ENCODE measurements around the gene RNASE7. TPM values are rescaled to one million over a fixed set of nuclear protein-coding genes. Genes with fewer than 3 reads are reported as not detected.

Gene RNASE7
- total RNA-seq, 1 experiment from 2014 or later: not detected

DNA sequence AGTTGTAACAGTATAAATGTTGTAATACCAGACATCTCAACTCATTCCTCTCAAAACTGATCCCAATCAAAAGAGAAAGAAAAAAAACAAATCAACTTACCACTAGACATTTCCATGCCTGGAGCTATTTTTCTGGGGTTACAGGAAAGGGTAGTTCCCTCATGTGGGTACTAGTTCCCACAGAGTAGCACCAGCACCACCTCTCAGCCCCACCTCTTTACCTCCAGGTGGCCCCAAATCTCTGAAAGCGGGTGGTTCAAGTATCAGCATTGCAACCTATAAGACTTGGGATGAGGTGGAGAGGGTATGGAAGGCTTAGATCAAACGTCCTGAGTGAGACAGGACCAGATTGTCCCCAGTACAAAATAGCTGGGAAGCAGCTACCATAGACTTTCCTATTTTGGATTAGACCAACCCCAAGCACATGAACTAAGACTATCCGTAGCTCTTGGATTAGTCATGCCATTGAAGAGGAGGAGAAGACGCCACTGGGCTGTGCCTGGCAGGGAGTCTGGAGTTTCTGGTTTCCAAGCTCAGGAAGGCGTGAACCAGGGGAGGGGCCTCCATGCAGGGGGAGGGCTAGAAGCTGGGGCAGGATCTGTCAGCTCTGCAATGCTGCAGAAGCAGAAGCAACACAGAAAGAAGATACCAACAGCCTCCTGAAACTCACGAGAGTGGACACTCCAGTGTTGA lies 43.3 kb upstream of the RNASE7 start, which contains the start of gene SLC39A2:
Gene SLC39A2 (plus strand): TSS at position 620 of the 693 bp plus-strand sequence. CDS start 154 bp downstream, outside the sequence.
- Histone ChIP-seq H3K4me2 (ENCODE audit: low read length) (no peak within 1 kb of the TSS), H3K36me3 (ENCODE audit: low read depth, low read length) (peaks cover 27% of the 10 kb centered on the region), H3F3A (ENCODE audit: low read length, unreplicated experiment) (no peaks in the 10 kb centered on the region), H3K9me3 (ENCODE audit: low read length) (no peaks in the 10 kb centered on the region), H3K9ac (ENCODE audit: low read length) (no peak within 1 kb of the TSS), H3K27ac (ENCODE audit: low read length) (no peak within 1 kb of the TSS), H3K27me3 (ENCODE audit: low read length) (no peaks in the 10 kb centered on the region), H3K4me3 (ENCODE audit: low read length) (no peak within 1 kb of the TSS), H3K4me1 (ENCODE audit: insufficient read depth, low read length) (no peaks in the 10 kb centered on the region; the same call in 1 of the 2 replicates), H2AFZ (ENCODE audit: low read length) (no peak within 1 kb of the TSS), H3K9me2 (replicated peaks; ENCODE audit: low read length) (no peaks in the 10 kb centered on the region), H3K79me2 (ENCODE audit: low read length) (no peaks in the 10 kb centered on the region), H4K20me1 (ENCODE audit: low read length) (no peaks in the 10 kb centered on the region)
- POLR2A ChIA-PET (ENCODE audit: unreplicated experiment): no interaction called here
- BruUV-seq (replicated peaks): no TSS peak
- DNase-seq: peak; percentile 38
- CTCF ChIA-PET: interaction anchor here (0.7 to 1.2 kb wide), 2 partner anchors 16 to 28 kb away, joined by 3 to 6 read pairs; no protein-coding TSS in a partner anchor
- intact Hi-C loops (cut with micrococcal nuclease): no loop called here
- peak; percentile 22; the same call in 1 of the 2 replicates for ATAC-seq
- TF ChIP-seq, protein P1, sequence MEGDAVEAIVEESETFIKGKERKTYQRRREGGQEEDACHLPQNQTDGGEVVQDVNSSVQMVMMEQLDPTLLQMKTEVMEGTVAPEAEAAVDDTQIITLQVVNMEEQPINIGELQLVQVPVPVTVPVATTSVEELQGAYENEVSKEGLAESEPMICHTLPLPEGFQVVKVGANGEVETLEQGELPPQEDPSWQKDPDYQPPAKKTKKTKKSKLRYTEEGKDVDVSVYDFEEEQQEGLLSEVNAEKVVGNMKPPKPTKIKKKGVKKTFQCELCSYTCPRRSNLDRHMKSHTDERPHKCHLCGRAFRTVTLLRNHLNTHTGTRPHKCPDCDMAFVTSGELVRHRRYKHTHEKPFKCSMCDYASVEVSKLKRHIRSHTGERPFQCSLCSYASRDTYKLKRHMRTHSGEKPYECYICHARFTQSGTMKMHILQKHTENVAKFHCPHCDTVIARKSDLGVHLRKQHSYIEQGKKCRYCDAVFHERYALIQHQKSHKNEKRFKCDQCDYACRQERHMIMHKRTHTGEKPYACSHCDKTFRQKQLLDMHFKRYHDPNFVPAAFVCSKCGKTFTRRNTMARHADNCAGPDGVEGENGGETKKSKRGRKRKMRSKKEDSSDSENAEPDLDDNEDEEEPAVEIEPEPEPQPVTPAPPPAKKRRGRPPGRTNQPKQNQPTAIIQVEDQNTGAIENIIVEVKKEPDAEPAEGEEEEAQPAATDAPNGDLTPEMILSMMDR (conservative IDR thresholded peaks at IDR 0.05; ENCODE audit: low read depth, low read length): no peak
- no peak for TF ChIP-seq EZH2phosphoT487 (IDR thresholded peaks at IDR 0.05; ENCODE audit: borderline replicate concordance, low read length)
- no peak for TF ChIP-seq EZH2 (IDR thresholded peaks at IDR 0.05; ENCODE audit: low read length, unreplicated experiment)

DNA sequence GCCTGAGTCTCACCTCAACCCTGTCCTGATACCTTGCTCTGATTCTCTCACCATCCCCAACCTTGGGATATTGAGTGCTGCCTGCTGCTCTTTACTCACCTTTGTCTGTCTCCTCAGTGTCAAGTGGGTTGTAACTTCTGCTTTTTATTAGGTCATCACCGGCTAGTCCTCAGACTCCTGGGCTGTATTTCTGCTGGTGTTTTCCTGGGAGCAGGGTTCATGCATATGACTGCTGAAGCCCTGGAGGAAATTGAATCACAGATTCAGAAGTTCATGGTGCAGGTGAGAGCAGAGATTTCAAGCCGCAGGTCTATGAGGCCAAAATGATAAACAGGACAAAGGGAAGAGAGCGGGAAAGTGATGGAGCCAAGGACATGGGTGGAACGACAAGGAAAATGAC lies 42.6 kb upstream of the RNASE7 start:
- H2AFZ ChIP-seq (ENCODE audit: low read length): no peak overlapping the region
- POLR2A ChIA-PET (ENCODE audit: unreplicated experiment): no interaction called here

More for the DNA sequence above, 42.6 kb upstream of the RNASE7 start:
- H3K4me1 ChIP-seq (ENCODE audit: insufficient read depth, low read length): no peaks in the 10 kb centered on the region; the same call in 1 of the 2 replicates
- no peaks in the 10 kb centered on the region for H3K9me3 ChIP-seq (ENCODE audit: low read length)
- no peaks in the 10 kb centered on the region for H3K79me2 ChIP-seq (ENCODE audit: low read length)
- no peak overlapping the region for H3K4me2 ChIP-seq (ENCODE audit: low read length)
- CTCF ChIA-PET: no interaction called here
- ATAC-seq (no peak), DNase-seq (no peak)
- H4K20me1 ChIP-seq (ENCODE audit: low read length): no peaks in the 10 kb centered on the region
- no peak for TF ChIP-seq EZH2phosphoT487 (IDR thresholded peaks at IDR 0.05; ENCODE audit: borderline replicate concordance, low read length)
- TF ChIP-seq, protein P1 (conservative IDR thresholded peaks at IDR 0.05; ENCODE audit: low read depth, low read length): no peak
- no peak for TF ChIP-seq EZH2 (IDR thresholded peaks at IDR 0.05; ENCODE audit: low read length, unreplicated experiment)
- BruUV-seq (replicated peaks): no TSS peak
- no peak overlapping the region for H3K4me3 ChIP-seq (ENCODE audit: low read length)
- intact Hi-C loops (cut with micrococcal nuclease): no loop called here
- H3F3A ChIP-seq (ENCODE audit: low read length, unreplicated experiment): no peaks in the 10 kb centered on the region
- H3K36me3 ChIP-seq (ENCODE audit: low read depth, low read length): peaks cover 20% of the 10 kb centered on the region
- H3K27ac ChIP-seq (ENCODE audit: low read length): no peak overlapping the region
- H3K9ac ChIP-seq (ENCODE audit: low read length): no peak overlapping the region
- H3K27me3 ChIP-seq (ENCODE audit: low read length): no peaks in the 10 kb centered on the region
- no peaks in the 10 kb centered on the region for H3K9me2 ChIP-seq (replicated peaks; ENCODE audit: low read length)
